ENCODE data around the gene TRIM66.

Gene TRIM66

DNA sequence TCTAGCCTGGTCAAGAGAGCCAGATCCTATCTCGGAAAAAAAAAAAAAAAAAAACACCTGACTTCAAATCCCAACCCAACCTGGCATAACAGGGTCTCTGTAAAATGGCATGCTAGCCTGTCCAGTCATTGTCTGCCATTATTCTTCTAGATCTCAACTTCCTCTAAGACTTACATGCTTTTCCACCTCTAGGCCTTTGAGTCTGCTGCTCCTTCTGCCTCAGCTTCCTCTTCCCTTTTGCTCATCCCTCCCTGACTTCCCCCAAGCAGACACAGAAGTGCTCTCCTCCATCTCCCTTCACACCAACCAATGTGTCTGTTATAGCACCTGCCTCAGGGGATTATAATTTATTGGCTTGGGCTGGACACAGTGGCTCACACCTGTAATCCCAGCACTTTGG, 96.3 kb downstream of the TRIM66 start:
- TF ChIP-seq EGR1 (IDR thresholded peaks at IDR 0.05) (no peak), YY1 (IDR thresholded peaks at IDR 0.05; ENCODE audit: low read depth) (no peak), TAF1 (IDR thresholded peaks at IDR 0.05; ENCODE audit: low read depth) (no peak), EP300 (IDR thresholded peaks at IDR 0.05; ENCODE audit: borderline replicate concordance) (no peak), REST (IDR thresholded peaks at IDR 0.05; ENCODE audit: low read depth) (no peak), CREB1 (IDR thresholded peaks at IDR 0.05; ENCODE audit: low read depth) (no peak), RAD21 (IDR thresholded peaks at IDR 0.05; ENCODE audit: low read depth) (no peak), ZBTB7A (IDR thresholded peaks at IDR 0.05; ENCODE audit: low read depth) (no peak), CEBPB (IDR thresholded peaks at IDR 0.05) (no peak), NFIC (IDR thresholded peaks at IDR 0.05) (no peak)
- TF ChIP-seq, protein P1, sequence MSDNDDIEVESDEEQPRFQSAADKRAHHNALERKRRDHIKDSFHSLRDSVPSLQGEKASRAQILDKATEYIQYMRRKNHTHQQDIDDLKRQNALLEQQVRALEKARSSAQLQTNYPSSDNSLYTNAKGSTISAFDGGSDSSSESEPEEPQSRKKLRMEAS (IDR thresholded peaks at IDR 0.05), result no peak

- TF ChIP-seq YY1 (IDR thresholded peaks at IDR 0.05; ENCODE audit: low read depth) (no peak), CREB1 (IDR thresholded peaks at IDR 0.05; ENCODE audit: low read depth) (no peak), REST (IDR thresholded peaks at IDR 0.05; ENCODE audit: low read depth) (no peak), TEAD4 (IDR thresholded peaks at IDR 0.05) (no peak), EGR1 (IDR thresholded peaks at IDR 0.05) (no peak), TCF12 (IDR thresholded peaks at IDR 0.05; ENCODE audit: low read depth) (no peak), ZBTB7A (IDR thresholded peaks at IDR 0.05; ENCODE audit: low read depth) (no peak), NFIC (IDR thresholded peaks at IDR 0.05) (no peak), EP300 (IDR thresholded peaks at IDR 0.05; ENCODE audit: borderline replicate concordance) (no peak), USF1 (IDR thresholded peaks at IDR 0.05) (no peak), RAD21 (IDR thresholded peaks at IDR 0.05; ENCODE audit: low read depth) (no peak), FOXM1 (IDR thresholded peaks at IDR 0.05; ENCODE audit: borderline replicate concordance, low read depth) (no peak), TAF1 (IDR thresholded peaks at IDR 0.05; ENCODE audit: low read depth) (no peak), CEBPB (IDR thresholded peaks at IDR 0.05) (no peak)
- TF ChIP-seq, protein P1 (IDR thresholded peaks at IDR 0.05), result no peak
Measured at GRCh38 chr11:8584511-8584910, 98.0 kb downstream of the TRIM66 start.

GRCh38 chr11:8584082-8584481, 98.4 kb downstream of the TRIM66 start:
- TF ChIP-seq EP300 (IDR thresholded peaks at IDR 0.05; ENCODE audit: borderline replicate concordance) (no peak), ZBTB7A (IDR thresholded peaks at IDR 0.05; ENCODE audit: low read depth) (no peak), TEAD4 (IDR thresholded peaks at IDR 0.05) (no peak), USF1 (IDR thresholded peaks at IDR 0.05) (no peak), TAF1 (IDR thresholded peaks at IDR 0.05; ENCODE audit: low read depth) (no peak)

- TF ChIP-seq CEBPB (IDR thresholded peaks at IDR 0.05) (no peak), EP300 (IDR thresholded peaks at IDR 0.05; ENCODE audit: borderline replicate concordance) (no peak), TEAD4 (IDR thresholded peaks at IDR 0.05) (no peak), USF1 (IDR thresholded peaks at IDR 0.05) (no peak), ZBTB7A (IDR thresholded peaks at IDR 0.05; ENCODE audit: low read depth) (no peak), FOXM1 (IDR thresholded peaks at IDR 0.05; ENCODE audit: borderline replicate concordance, low read depth) (no peak), CREB1 (IDR thresholded peaks at IDR 0.05; ENCODE audit: low read depth) (no peak), TCF12 (IDR thresholded peaks at IDR 0.05; ENCODE audit: low read depth) (no peak), RAD21 (IDR thresholded peaks at IDR 0.05; ENCODE audit: low read depth) (no peak), TAF1 (IDR thresholded peaks at IDR 0.05; ENCODE audit: low read depth) (no peak), EGR1 (IDR thresholded peaks at IDR 0.05) (no peak), NFIC (IDR thresholded peaks at IDR 0.05) (no peak), REST (IDR thresholded peaks at IDR 0.05; ENCODE audit: low read depth) (no peak), YY1 (IDR thresholded peaks at IDR 0.05; ENCODE audit: low read depth) (no peak)
- TF ChIP-seq, protein P1 (IDR thresholded peaks at IDR 0.05), result no peak
Measured at GRCh38 chr11:8581300-8581699, 101.2 kb downstream of the TRIM66 start.
